ENCODE results near the gene ACYP2. TPM values are rescaled to one million over a fixed set of nuclear protein-coding genes. Genes with fewer than 3 reads are reported as not detected.
A peak's percentile ranks its signal among the peaks of the same experiment; 100 is the strongest.

ACYP2 gene
- total RNA-seq, 1 donor from 2014 or later: 11.8 TPM

DNA sequence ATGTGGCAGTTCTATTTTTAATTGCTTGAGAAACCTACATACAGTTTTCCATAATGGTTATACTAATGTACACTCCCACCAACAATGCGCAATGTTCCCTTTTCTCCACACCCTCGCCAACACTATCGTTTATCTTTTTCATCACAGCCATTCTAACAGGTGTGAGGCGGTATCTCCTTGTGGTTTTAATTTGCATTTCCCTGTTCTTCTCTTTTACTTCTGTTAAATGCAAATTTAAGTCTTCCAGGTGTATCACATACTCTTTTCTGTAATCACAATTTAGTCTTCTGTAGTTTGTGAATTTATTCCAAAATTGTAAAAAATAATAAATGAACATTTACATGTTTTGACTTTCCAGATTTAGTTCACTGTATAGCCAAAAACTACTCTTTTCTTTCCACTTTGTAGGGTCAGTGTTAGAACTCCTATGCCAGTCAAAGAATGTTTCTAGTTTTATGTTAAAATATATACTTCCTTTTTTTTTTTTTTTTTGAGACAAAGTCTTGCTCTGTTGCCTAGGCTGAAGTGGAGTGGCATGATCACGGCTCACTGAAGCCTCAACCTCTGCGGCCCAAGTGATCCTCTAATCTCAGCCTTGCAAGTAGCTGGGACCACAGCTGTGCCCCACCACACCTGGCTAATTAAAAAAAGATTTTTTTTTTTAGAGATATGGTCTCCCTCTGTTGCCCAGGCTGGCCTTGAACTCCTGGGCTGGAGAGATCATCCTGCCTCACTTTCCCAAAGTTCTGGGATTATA is 15.4 kb upstream of the ACYP2 start:
- no peak for TF ChIP-seq CTCF (IDR thresholded peaks at IDR 0.05; ENCODE audit: unreplicated experiment)
- Mint-ChIP-seq H3K27me3 (ENCODE audit: low read depth) (no peaks in the 10 kb centered on the region), H3K4me1 (no peaks in the 10 kb centered on the region), H3K9me3 (peaks cover 6% of the 10 kb centered on the region), H3K4me3 (no peak overlapping the region), H3K27ac (no peak overlapping the region), H3K36me3 (peaks cover 5% of the 10 kb centered on the region)
- no peak for DNase-seq (ENCODE audit: low spot score in 2 of 2, unreplicated experiment in 2 of 2)

DNA sequence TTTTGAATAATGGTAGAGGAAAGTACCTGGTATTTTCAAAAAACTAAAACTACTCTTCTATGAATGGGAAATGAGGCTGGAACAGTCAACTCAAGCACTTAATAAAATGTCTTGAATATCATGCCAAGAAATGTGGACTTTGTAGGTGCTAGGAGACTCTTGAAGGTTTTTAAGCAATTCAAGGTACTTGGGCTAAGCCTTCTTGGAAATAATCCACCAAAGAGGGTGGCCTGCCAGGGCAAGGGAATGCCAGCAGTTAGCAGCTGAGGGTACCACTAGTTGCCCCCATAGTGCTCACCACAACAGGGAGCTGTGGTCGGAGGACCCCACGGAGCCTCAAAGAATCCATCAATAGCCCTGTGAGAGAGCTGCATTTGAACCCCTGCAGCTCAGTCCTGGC is 14.6 kb upstream of the ACYP2 start:
- no peak overlapping the region for H3K4me3 Mint-ChIP-seq
- no peak overlapping the region for H3K27ac Mint-ChIP-seq
- peaks cover 5% of the 10 kb centered on the region for H3K36me3 Mint-ChIP-seq
- no peaks in the 10 kb centered on the region for H3K4me1 Mint-ChIP-seq
- H3K9me3 Mint-ChIP-seq: peaks cover 6% of the 10 kb centered on the region
- DNase-seq (ENCODE audit: low spot score in 2 of 2, unreplicated experiment in 2 of 2): no peak
- H3K27me3 Mint-ChIP-seq (ENCODE audit: low read depth): no peaks in the 10 kb centered on the region
- TF ChIP-seq CTCF (IDR thresholded peaks at IDR 0.05; ENCODE audit: unreplicated experiment): no peak

DNA sequence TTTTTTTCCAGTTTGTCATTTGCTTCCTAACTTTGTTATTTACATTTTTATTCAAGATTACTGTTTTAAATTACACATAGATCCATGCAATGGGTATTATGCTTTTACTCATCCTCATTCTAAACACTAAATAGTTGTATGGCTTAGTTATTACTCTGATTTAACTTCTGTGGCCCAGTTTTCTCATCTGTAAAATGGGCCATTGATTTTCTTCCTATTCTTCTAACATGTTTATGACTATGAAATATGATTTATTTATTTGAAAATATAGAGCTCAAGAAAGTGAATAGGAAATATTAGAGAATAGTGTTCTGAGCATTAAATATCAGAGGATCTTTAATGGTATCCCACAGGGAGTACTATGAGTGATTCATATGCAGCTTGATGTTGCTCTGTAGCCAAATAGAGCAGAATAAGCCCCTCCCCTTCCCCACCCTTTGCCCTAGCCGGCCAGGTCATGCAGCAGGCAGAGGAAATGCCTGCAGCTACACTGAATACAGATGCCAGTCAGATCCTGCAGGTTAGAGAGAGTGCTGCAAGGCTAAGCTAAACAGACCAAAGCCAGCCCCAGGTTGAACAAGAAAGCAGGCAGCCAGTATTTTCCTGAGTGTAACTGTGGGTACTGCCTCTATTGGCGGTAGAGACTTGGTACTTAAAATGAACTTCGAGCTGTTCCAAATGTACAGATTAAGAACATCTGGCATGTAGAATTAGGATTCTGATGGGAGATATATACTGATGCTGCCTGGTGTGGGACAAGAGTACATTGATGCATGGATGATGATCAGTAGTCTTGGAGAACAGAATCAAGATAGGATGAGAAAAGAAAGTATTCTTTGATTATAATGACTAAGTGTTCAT is 11.7 kb upstream of the ACYP2 start:
- H3K36me3 Mint-ChIP-seq: no peaks in the 10 kb centered on the region
- no peaks in the 10 kb centered on the region for H3K9me3 Mint-ChIP-seq
- no peak overlapping the region for H3K27ac Mint-ChIP-seq
- no peaks in the 10 kb centered on the region for H3K27me3 Mint-ChIP-seq (ENCODE audit: low read depth)
- peaks cover 9% of the 10 kb centered on the region for H3K4me1 Mint-ChIP-seq
- no peak for TF ChIP-seq CTCF (IDR thresholded peaks at IDR 0.05; ENCODE audit: unreplicated experiment)
- no peak overlapping the region for H3K4me3 Mint-ChIP-seq
- DNase-seq (ENCODE audit: low spot score in 2 of 2, unreplicated experiment in 2 of 2): no peak

DNA sequence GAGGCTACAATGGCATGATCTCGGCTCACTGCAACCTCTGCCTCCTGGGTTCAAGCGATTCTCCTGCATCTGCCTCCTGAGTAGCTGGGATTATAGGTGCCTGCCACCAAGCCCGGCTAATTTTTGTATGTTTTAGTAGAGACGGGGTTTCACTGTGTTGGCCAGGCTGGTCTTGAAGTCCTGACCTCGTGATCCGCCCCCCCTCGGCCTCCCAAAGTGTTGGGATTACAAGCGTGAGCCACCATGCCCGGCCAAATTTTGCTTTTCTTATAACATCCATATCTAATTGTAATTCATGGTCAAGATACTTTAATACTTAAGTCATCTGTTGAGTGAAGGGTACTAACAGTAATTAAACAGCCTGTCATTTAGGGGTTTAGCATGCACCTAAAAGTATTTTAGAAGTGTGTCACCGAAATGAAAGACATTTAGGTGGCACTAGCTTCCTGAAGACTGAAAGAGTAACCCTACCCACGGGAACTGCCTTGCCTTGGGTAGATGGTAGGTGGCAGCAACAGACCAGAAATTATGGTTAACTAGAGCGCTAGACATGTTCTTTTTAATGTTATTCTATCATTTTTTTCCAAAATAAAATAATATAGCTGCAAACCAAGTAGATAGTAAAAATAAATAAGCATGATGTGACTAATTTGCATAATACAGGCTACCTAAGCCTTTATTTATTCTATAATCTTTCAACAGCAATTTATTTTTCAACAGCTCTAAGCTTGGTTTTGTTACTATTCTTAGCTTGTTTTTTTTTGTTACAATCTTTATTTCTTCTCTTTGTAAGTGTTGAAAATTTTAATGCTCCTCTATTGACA is 8.6 kb upstream of the ACYP2 start:
- DNase-seq (ENCODE audit: low spot score in 2 of 2, unreplicated experiment in 2 of 2): no peak
- H3K4me3 Mint-ChIP-seq: no peak overlapping the region
- H3K27me3 Mint-ChIP-seq (ENCODE audit: low read depth): no peaks in the 10 kb centered on the region

More for the DNA sequence above, 8.6 kb upstream of the ACYP2 start:
- H3K36me3 Mint-ChIP-seq: no peaks in the 10 kb centered on the region
- no peak overlapping the region for H3K27ac Mint-ChIP-seq
- peak; percentile 52 for TF ChIP-seq CTCF (IDR thresholded peaks at IDR 0.05; ENCODE audit: unreplicated experiment)
- H3K4me1 Mint-ChIP-seq: peaks cover 9% of the 10 kb centered on the region
- no peaks in the 10 kb centered on the region for H3K9me3 Mint-ChIP-seq
